ENCODE data around the gene KRT74.

The KRT74 gene

DNA sequence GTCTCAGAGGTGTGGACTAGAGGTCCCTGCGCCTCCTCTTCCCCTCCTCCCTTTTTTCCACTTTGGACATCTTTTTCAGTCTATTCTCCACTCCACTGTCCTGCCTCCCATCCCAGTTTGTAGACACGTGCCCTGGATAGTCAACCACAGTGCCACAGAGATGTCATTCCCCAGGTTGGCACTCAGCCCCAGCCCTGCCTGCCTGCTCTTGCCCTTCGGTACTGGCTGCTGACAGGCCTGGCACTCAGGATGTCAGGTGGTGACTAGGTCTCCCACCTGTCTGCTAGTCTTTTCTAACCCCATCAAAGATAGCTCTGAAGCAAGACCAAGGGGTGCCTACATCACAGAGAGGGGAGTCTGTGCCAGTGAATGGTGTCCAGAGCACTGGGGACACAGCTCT is 36.5 kb downstream of the KRT74 start:
- DNase-seq (ENCODE audit: low read depth, low spot score) = no peak

DNA sequence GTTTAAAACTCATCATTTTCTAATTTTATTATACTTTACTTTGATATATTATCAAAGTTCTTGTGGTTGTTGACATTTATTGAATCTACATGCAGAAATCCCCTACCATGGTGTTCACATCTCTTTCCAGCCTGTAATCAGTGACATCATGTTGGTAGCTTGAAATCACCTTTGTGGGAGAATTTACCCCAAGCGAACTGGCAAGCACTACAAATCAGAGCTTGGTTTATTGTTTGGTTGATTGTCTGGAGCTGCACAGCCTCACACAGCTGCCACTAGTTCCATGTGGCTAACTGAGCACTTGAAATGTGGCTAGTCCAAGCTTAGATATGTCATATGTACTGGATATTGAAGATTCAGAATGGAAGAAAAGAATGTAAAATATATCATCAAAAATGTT is 38.1 kb downstream of the KRT74 start:
- no peak for DNase-seq (ENCODE audit: low read depth, low spot score)

DNA sequence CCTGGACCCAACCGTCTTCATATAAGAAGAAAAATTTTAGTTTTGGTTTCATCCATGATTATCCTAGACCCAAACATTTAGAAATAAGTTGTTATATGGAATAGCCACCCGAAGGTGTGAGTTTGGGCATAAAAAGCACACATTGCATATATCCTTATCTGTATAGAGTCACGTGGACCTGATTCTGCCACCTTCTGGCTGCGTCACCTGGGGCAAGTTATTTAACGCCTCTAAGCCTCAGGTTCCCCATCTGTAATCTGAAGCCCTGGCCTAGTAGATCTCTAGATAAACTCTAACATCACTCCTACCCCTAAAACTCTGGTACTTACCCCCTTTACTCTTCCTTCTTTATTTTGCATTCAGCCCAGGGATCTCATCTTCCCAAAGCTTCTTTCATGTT is 39.2 kb downstream of the KRT74 start:
- no peak for DNase-seq (ENCODE audit: low read depth, low spot score)

DNA sequence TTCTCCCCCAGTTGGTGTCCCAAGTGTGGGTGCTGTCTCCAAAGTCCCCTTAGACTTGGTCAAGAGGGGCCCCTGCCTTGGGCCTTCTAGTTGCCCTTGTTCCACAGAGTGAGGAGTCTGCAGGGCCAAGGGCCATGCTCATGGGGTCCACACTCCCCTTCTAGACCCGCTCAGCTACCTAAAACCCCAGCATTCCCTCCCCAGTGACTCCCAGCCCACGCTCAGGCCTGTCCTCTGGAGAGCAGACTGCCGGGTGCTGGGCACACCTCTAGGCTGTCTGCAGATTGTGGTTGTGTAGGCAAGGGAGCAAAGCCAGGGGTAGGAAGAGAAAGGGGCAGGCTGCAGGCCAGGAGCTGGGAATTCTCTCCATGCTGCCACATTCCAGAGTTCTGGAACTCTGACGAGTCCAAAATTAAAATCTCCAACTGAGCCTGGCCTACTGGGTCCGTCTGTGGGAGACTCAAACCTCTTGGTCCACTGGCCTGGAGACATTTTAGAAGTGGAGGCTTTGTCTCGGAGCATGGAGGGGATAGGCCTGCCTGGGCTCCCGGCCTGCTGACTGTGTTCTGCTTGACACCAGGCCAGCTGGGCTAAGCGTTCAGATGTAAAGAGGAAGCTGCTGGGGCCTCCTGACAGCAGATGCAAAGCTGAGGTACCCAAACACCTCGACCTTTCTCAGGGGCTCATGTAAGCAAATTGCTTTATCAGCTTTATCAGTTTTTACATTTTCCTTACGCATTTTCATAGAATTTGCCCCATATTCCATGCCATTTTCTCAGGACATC is 39.8 kb downstream of the KRT74 start:
- DNase-seq (ENCODE audit: low read depth, low spot score) = no peak

DNA sequence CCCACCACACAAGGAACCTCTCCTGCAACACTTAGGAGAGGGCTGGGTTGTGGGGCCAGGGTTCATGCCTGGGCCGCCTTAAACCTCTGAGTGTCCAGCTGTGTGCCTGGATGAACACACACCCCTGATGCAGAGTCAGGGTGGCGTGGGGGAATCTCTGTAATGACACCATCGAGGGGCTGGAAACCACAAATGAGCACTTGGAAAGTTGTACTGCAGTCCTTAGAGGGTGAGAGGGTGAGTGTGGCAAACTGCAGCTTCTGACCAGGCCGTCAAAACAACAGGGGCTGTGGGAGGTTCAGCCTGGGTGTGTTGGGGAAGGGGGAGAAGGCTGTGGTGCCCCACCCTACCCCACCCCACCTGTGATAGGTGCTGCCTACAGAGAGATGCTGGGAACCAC is 41.0 kb downstream of the KRT74 start:
- no peak for DNase-seq (ENCODE audit: low read depth, low spot score)

DNA sequence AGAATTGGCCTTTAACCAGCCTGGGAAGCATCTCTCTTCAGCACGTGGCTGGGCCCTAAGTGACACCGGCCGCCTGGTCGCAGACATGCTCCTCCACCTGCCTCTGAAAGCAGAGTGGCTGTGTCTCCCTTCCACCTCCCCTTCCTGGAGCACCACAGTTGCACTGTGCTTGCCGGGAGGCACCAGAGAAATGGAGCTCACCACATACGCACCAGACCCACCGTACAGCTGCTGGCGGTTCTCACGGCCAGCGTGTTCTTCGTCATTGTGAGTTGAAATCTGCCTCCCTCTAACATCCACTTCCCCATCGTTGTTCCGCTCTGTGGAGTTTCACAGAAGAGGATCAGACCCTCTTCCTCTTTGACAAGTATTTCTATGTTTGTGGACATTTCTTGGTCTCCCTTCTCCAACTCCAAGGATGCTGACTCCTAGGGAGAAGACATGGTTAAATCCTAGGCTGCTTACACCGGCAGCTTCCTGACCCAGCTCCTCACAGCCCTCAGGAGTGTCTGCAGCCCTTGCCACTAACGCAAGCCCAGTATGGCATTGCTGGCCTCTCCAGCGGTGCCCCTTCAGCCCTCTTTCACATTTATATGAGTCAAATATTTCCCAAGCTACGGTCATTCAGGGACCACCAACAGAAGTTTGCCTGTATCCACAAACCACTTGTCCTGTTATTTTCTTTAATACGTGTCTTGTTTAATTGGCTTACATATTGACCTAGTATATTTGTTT is 41.9 kb downstream of the KRT74 start:
- no peak for DNase-seq (ENCODE audit: low read depth, low spot score)

DNA sequence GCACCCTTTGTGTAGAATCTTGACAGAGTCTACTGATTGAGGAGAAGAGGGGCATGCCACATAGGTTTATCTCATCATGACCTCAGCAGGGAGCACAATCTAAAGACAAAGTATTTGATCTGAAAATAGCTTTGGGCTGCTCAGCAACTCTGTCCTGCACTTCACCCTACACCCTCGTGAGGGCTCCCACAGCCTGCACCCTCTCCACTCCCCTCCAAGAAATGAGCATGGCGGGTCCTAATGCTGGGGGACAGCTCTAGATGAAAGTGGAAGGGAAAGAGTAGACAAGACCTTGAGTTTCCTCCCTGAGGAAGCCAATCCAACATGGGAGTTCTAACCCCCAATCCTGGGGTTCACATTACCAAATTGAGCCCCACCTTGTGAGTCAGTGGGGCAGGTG is 42.7 kb downstream of the KRT74 start:
- no peak for DNase-seq (ENCODE audit: low read depth, low spot score)

DNA sequence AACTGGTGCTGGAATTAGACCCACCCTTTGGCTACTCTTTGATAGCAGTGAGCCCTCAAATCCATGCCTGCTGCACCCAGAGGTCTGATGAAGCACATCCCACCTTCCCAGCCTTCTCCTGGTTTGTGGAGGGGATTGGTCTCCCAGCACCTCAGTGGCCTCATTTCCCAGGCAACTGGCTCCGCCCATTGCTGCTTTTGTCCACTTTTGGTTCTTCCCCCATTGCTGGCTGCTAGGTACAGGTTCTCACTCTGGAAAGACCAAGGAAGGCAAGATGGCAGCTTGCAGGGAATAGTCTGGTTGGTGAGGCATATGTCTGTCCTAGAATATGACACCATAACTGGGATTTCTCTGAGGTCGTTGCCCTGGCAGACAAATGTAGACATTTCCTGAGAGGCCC is 43.3 kb downstream of the KRT74 start:
- no peak for DNase-seq (ENCODE audit: low read depth, low spot score)

DNA sequence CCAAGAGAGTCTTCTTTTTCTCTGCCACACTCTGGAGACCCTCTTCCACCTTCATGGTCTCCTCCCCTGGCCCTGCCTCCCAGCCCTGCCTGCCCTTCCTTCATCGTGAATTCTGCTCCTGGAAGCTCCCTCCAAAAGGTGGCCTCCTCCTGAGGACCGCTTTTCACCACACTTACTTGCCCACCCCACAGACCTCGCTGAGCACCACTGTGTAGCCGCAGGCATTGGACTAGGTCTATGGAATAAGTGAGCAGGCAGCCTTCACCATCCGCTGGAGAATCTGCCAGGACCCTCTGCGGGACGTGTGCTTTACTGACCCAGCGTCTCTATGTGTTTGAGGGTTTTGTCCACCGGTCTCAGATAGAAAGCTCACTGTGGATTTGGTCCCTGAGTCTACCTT is 43.8 kb downstream of the KRT74 start:
- DNase-seq (ENCODE audit: low read depth, low spot score) = no peak

DNA sequence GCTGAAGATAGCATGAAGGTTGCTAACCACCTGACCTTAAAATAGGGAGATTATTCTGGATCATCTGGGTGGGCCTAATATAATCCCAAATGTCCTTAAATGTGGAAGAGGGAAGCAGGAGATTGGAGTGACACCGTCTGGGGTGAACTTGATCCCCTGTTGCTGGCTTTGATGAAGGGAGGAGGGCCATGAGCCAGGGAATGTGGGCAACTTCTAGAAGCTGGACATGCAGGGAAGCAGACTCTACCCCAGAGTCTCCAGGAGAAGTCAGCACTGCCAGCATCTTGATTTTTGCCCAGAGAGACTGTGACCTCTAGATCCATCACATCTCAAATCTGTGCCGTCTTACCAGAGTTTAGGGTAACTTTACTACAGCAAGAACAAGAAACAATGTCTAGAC is 44.2 kb downstream of the KRT74 start:
- no peak for DNase-seq (ENCODE audit: low read depth, low spot score)

DNA sequence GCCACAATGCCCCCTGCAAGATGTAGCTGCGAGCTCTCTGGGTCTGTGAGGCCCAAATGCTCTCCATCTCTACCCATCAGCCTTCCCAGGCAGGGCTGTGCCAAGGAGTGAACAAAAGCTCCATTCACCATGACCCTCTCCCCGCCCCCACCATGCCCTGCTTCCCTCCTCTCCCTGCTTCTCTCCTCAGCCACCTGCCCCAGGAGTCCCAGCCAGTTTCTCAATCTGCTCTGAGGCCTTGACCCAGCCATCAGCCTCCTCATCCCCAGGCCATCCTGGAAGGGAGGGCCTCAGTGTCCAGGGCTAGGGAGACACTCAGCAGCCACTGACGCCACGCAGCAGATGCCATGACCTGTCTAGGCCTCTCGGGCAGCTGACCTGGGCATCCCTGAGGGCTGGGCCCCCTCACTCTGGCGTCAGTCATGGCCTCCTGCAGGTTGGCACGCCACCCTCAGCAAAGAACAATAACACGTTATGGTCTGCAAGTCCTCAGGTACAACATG is 45.0 kb downstream of the KRT74 start:
- no peak for DNase-seq (ENCODE audit: low read depth, low spot score)

DNA sequence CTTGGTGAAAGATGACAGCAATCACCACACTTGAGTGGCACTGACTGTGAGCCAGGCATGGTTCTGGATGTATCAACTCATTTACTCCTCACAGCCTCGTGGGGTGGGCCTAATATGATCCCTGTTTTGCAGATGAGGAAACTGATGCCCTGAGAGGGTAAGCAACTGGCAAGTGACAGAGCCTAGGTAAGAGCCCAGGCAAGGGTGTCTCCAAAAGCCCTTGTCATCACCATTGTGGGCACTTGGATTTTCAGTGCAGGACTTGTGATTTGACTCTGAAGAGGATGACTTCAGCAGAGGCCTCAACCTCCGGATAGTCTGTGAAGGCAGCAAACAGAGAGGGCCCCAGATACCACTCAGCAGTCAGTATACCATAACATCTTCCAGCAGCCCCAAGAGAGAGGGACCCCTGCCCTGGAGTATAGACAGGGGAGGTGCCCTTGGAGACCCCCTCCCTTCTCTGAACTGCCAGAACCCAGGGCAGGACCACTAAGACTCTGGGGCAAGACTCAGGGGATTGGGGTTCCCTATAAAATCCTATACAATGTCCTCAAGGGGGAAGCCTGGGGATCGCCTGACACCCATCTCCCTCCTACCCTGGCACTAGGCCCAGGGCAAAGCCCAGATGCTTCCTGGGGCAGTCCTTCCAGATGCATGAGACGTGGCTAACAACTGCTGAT is 46.4 kb downstream of the KRT74 start:
- DNase-seq (ENCODE audit: low read depth, low spot score) = no peak

DNA sequence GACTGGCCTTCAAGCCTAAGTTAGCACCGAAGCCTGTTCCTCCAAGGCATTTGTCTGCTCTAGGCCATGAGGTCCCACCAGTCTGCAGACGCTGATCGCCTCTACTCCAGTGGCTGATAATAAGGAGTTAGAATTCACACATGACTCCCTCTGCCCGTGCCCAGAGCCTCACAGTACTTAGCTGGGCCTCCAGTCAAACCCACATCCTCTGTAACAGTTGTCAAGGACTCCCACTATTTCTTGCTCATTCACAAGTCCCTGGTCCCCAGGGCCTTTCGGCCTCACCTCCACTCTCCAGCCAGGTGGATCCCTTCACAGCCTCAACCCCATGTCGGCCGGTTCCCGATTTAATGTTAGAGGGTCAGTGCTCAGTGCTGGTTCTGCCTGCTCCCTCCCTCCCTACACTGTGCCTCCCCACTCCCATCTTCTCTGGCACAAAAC is 47.1 kb downstream of the KRT74 start:
- DNase-seq (ENCODE audit: low read depth, low spot score) = no peak

DNA sequence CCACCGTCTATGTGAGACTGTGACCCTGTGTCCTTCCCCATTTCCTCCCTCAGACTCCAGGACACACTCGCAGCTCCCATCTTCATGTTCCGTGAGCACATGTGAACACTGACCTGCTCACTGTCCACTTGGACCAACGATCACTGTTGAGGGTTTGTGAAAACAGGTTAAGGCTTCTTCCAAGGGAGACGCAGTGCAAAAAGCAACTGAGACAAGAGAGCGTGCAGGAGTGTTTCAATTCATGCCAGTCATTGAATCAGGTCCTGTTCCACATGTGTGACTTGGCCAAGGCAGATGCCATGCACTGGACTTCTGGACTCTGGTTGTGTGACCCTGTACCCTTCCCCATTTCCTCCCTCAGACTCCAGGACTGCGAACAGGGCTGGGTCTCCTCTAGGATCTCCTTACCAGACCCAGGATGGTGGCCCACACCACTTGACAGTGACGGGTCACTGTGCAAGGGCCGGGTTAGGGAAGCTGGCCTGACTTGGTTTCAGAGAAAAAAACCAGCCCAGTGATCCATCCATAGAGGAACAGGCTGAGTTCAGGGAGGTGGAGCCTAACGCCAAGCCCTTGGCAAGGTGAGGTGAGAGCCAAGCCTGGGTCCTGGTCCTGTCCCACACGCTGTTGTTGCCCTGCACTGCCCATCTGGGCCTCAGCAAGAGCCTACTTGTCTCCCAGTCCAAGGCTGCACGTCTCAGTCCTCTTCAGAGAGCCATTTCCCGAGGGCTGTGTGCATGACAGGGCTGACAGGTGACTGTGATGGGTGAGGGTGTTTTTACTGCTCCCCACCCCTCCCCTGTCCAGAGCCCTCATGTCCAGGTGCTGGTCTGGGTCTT is 47.8 kb downstream of the KRT74 start:
- no peak for DNase-seq (ENCODE audit: low read depth, low spot score)

DNA sequence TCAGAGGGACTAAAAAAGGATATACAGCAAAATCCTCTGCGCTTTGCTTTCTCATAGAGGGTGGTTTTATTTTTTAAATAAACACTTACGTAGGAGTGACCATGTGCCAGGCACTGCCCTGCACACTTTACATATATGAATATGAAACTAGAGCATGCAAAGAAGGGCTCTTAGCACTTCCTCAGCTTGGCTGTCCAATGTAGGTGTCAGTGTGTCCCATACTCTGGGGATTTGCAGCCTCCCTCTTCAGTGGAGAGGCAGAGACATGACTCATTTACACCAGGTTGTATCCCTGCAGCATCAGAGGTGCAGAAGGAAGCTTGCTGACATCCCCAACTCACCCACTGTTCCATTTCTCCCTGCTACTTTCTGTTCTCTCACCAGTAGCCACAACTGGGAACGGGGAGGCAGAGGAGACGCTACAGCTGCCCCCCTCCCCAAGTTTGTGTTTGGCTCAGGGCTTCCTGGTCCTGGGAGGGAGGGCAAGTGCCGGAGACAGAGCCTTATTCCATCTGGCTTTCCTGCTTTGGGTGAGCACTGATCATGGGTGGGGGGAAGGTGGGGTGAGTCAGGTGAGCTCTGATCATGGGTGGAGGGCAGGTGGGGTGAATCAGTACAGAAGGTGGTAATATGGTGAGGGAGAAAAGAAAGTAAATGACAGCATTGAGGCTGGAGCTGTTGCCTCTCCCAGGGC is 48.6 kb downstream of the KRT74 start:
- DNase-seq (ENCODE audit: low read depth, low spot score) = no peak

DNA sequence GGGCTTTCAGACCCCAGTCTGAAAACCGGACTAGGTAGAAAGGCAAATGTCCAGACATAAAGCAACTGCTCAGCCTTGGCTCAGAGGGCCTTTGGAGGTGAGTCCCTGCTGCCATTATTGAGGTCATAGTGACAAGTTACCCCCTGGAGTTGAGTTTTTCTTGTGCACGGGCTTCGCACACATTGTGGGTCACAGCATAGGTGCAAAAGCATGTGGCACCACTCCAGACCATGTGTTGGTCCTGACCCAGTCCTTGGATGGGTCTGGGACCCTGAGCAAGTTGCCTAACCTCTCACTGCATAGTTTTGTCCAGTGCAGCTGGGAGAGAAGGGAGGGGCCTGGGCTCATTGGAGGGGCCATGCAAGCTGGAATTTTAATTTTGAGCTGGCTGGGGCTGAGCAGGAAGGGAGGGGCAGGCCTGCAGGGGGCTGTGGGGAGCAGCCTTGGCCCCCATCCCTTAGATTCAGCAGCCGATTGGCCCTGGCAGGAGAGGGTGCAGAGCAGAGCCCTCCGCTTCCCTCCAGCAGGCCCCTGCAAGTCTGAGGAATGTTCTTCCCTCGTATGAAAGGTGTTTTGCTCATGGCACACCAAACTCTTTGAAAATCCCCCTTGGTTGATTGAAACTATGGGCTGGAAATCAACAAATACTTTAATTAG is 49.3 kb downstream of the KRT74 start:
- no peak for DNase-seq (ENCODE audit: low read depth, low spot score)

DNA sequence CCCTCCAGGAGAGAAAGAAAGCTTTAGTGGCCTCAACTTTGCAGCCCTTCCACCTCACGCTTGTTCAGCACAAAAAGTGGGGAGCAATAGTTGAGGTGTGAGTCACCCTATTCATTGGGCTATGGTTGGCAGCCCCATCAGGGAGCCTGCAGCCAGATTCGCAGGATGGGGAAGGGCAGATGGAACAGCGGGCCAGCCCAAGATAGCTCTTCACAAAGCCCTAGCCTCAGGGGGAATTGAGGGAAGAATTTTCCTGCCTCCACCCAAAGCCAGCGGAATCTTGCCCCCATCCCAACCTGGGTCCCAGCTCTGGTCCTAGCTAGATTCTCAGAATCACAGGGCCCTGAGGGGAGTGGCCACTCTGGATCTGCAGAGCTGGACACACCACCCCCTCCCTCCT is 49.8 kb downstream of the KRT74 start:
- no peak for DNase-seq (ENCODE audit: low read depth, low spot score)

DNA sequence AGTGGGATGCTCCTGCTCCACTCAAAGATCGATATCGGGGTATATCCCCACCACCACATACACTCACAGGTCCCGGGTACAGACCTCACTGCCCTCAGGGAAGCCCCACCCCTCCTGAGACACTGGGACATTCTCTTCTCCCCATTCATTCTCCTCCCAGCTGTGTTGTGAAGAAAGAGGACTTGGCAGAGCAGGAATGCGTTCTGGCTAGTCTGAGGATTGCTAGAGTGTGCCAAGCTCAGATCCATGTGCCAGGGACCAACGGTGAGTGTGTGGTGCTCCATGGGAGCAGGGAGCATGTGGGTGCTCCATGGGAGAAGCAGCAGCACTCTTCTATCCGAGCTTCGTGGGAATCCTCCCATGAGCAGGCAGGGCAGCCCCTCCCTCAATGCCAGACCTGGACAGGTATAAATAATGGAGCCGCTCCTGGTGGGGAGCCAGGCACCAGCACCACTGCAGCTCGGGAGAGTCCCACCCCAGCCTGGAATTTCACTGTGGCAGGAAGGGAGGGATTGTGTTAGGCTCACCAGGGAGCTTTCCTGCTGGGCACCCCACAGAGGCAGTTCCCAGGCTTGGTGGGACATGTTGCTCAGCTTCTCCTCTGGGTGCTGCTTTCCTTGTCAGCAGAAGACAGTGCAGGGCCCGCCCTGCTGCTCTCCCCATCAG is 51.2 kb downstream of the KRT74 start:
- DNase-seq (ENCODE audit: low read depth, low spot score) = no peak

DNA sequence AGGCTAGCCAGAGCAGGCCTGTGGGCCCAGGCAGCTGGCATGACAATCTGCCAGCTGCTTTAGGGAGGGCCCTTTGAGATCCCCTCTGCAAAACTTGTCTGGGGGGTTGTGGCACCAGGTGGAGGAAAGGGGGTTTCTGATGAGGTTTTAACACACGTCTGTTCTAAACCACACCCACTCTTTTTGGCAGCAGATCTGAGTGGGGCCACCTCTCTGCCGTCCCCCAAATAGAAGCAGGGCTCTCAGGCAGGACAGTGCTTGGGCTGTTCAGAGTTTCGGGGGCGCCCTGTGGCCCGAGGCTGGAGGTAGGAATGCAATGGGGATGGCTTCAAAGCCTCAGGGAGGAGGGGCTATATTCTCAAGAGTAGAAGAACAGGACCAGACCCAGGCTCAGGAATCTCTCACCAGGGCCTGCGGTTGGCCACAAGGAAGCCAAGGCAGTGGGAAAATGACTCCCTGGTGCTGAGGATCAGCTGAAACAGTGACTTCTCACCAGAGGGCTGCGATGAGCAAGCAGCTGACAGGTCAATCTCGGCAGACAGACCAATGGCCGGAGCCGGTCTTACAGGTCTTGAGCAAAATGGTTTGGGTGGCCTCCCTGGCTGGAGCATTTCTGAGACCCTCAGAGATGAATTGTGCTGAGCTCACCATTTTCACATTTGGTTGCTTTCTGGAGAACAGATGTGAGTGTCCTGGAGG is 51.9 kb downstream of the KRT74 start:
- no peak for DNase-seq (ENCODE audit: low read depth, low spot score)

Data from iPS DF 19.7 (cell line).